ENCODE results near the gene ATF7IP2. TPM values are rescaled to one million over a fixed set of nuclear protein-coding genes. Genes with fewer than 3 reads are reported as not detected.

Gene ATF7IP2
- total and polyA plus RNA-seq, 10 of the 15 experiments (the other 5 are each of a cell fraction or from before 2014, with no cell fraction given), result 24.6 to 82.1 (median 51.9) TPM

DNA sequence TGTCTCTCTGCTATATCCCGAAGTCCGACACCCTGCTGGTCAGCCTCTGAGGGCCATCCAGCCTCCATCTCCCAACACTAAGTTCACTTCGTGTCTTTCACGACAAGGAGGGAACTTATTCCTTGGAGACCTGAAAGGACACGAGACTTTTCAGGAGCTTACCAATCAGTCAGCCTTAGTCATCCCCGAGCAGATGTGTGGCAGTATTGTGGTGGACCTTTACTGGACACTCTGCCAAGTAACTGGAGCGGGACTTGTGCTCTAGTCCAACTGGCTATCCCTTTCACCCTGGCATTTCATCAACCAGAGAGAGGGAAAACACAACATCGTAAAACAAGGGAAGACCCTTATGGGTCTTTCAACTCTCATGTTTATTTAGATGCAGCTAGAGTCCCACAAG, 107.4 kb downstream of the ATF7IP2 start (continued):
- TF ChIP-seq ZBED1 (IDR thresholded peaks at IDR 0.05; ENCODE audit: borderline replicate concordance), result no peak
- no peak for TF ChIP-seq CEBPB (IDR thresholded peaks at IDR 0.05; ENCODE audit: borderline replicate concordance in 1 of 2, low read depth in 2 of 2, low read length in 2 of 2)
- no peak for TF ChIP-seq ELK1 (IDR thresholded peaks at IDR 0.05; ENCODE audit: low read depth, low read length)
- no peak for TF ChIP-seq SMC3 (IDR thresholded peaks at IDR 0.05; ENCODE audit: borderline replicate concordance, low read length)
- no peak for TF ChIP-seq CHD2 (IDR thresholded peaks at IDR 0.05; ENCODE audit: borderline replicate concordance, low read depth, low read length)
- no peak for TF ChIP-seq SRF (IDR thresholded peaks at IDR 0.05; ENCODE audit: low read depth in 2 of 2, low read length in 2 of 2)

DNA sequence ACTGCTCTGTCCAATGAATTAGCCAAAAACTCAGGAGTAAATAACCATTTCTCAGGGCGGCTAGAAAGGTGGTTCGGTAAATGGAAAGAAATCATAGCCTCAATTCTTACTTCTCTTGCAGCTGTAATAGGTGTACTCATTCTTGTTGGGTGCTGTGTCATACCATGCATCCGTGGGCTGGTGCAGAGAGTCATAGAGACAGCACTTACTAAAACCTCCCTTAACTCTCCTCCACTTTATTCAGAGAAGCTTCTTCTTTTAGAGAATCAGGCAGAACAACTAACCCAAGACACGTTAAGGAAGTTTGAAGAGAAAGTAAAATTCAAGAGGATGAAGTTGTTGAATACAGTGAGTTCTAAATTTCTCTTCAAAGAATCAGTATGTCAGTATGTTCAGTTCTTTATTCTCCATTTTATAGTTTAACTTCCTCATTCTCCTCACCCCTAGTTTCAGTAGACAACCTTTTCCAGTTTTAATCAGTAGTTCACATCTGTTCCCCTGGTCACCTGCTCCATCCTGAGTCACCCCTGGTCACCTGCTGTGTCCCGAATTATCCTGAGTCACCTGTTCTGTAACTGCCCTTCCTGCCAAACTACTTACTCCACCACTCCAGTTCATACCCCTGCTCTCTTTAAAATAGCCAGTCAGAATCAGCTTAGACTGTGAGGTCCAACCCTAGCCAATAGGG, 108.6 kb downstream of the ATF7IP2 start:
- ATAC-seq (no peak), DNase-seq (ENCODE audit: low read depth, low spot score) (no peak), FAIRE-seq (no peak)
- Histone ChIP-seq H3K27ac (ENCODE audit: control insufficient read depth, insufficient read depth) (no peak overlapping the region), H3K79me2 (ENCODE audit: control insufficient read depth, insufficient read depth, low read length) (no peaks in the 10 kb centered on the region), H3K9me3 (replicated peaks; ENCODE audit: control insufficient read depth, insufficient read depth, low read length) (peaks cover 3% of the 10 kb centered on the region; the same call in 2 of the 3 replicates), H3K36me3 (ENCODE audit: control insufficient read depth in 2 of 2, insufficient read depth in 2 of 2, low read length in 1 of 2) (no peaks in the 10 kb centered on the region), H4K20me1 (ENCODE audit: control insufficient read depth, insufficient read depth) (no peaks in the 10 kb centered on the region), H3K4me2 (ENCODE audit: control insufficient read depth, insufficient read depth) (no peak overlapping the region), H2AFZ (ENCODE audit: control insufficient read depth, low read depth, low read length) (no peak overlapping the region), H3K4me3 (no peak overlapping the region), H3K4me1 (ENCODE audit: control insufficient read depth, insufficient read depth, low read length) (no peaks in the 10 kb centered on the region), H3K9ac (ENCODE audit: control insufficient read depth, insufficient read depth, low read length) (no peak overlapping the region), H3K27me3 (replicated peaks in 1 of 2; ENCODE audit: control insufficient read depth in 2 of 2, insufficient read depth in 2 of 2, low read length in 1 of 2) (no peaks in the 10 kb centered on the region)
- in situ Hi-C loops (cut with MboI), result no loop called here
- TF ChIP-seq JUNB (IDR thresholded peaks at IDR 0.05) (peak; percentile 25; the same call in 1 of the 2 replicates), POLR2A (IDR thresholded peaks at IDR 0.05; ENCODE audit: low read depth, low read length) (no peak), DPF2 (IDR thresholded peaks at IDR 0.05) (no peak)
- ChIA-PET POLR2A (no interaction called here), SMC1A (ENCODE audit: uncharacterized antibody, unreplicated experiment) (interaction anchor here (0.9 to 3.4 kb wide), 5 partner anchors 10 to 197 kb away, joined by 3 to 9 read pairs (median 3); no protein-coding TSS in a partner anchor), RAD21 (ENCODE audit: unreplicated experiment) (no interaction called here), CTCF (interaction anchor here (1.2 to 1.9 kb wide), 2 partner anchors 15 to 26 kb away, joined by 3 to 6 read pairs; no protein-coding TSS in a partner anchor)
- no TSS peak for BruUV-seq (replicated peaks)
- WGBS (ENCODE audit: insufficient coverage, insufficient replicate concordance, low lambda C conversion rate, missing lambda C conversion rate), result 7% methylated on average over 5 of the region's 5 CpGs
- intact Hi-C loops (cut with micrococcal nuclease; ENCODE audit: unreplicated experiment), result no loop called here

Measured in GM12878 (cell line).